ENCODE results near the gene DOCK11. TPM values are rescaled to one million over a fixed set of nuclear protein-coding genes. Genes with fewer than 3 reads are reported as not detected.
A peak's percentile ranks its signal among the peaks of the same experiment; 100 is the strongest.

DOCK11 gene
- polyA plus RNA-seq, 1 experiment: 26.4 TPM

DNA sequence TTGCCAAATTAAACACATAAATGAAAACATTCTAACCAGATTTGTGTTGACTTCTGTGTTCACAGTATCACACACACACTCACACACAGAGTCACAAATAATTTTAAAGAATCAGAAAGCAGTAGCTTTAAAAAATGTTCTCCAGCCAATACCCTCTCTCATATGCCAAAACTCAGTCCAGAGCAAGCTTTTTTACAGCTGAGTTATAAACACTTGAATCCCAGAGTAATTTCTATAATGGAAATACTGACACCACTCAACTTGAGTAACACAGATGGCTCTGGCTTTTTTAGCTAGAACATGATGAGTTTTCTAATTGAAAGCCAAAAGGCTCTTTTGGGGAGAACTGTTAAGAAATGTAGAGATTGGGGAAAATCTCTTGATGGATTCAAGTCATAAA, 100.8 kb downstream of the DOCK11 start:
- TF ChIP-seq, protein P1, sequence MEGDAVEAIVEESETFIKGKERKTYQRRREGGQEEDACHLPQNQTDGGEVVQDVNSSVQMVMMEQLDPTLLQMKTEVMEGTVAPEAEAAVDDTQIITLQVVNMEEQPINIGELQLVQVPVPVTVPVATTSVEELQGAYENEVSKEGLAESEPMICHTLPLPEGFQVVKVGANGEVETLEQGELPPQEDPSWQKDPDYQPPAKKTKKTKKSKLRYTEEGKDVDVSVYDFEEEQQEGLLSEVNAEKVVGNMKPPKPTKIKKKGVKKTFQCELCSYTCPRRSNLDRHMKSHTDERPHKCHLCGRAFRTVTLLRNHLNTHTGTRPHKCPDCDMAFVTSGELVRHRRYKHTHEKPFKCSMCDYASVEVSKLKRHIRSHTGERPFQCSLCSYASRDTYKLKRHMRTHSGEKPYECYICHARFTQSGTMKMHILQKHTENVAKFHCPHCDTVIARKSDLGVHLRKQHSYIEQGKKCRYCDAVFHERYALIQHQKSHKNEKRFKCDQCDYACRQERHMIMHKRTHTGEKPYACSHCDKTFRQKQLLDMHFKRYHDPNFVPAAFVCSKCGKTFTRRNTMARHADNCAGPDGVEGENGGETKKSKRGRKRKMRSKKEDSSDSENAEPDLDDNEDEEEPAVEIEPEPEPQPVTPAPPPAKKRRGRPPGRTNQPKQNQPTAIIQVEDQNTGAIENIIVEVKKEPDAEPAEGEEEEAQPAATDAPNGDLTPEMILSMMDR (IDR thresholded peaks at IDR 0.05; ENCODE audit: low read depth, low read length): no peak
- Histone ChIP-seq H3K9me3 (ENCODE audit: control insufficient read depth, insufficient read depth, low read length) (no peaks in the 10 kb centered on the region), H3K27ac (ENCODE audit: low read depth, low read length) (no peak overlapping the region), H3K4me3 (ENCODE audit: low read depth, low read length) (no peak overlapping the region), H3K27me3 (ENCODE audit: control insufficient read depth, insufficient read depth, low read length) (no peaks in the 10 kb centered on the region)
- POLR2A ChIA-PET: no interaction called here
- no peak for DNase-seq (ENCODE audit: low read depth, low spot score)
- CTCF ChIA-PET: no interaction called here

DNA sequence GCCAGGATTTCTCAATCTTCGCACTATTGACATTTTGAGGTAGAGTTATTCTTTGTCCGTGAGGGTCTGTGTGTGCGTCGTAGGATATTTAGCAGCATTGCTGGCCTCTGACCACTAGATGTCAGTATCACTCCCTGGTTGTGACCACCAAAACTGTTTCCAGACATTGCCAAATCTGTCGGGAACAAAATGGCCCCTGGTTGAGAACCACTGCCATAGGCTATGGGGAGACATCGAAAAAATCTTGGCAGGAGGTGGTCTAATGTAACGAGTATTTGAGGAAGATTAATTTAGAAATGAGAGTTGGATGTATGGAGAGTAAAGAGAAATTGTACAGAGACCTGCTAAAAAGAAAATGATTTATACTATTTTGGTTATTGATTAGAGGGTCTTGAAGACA, 108.4 kb downstream of the DOCK11 start:
- TF ChIP-seq, protein P1 (IDR thresholded peaks at IDR 0.05; ENCODE audit: low read depth, low read length): peak; percentile 79
- H3K4me3 ChIP-seq (ENCODE audit: low read depth, low read length): no peak overlapping the region
- H3K9me3 ChIP-seq (ENCODE audit: control insufficient read depth, insufficient read depth, low read length): no peaks in the 10 kb centered on the region
- ChIA-PET POLR2A (no interaction called here), CTCF (no interaction called here)
- DNase-seq (ENCODE audit: low read depth, low spot score): peak; percentile 10
- no peaks in the 10 kb centered on the region for H3K27me3 ChIP-seq (ENCODE audit: control insufficient read depth, insufficient read depth, low read length)
- no peak overlapping the region for H3K27ac ChIP-seq (ENCODE audit: low read depth, low read length)

GRCh38 chrX:118612290-118612689, 116.7 kb downstream of the DOCK11 start:
- no peak for DNase-seq (ENCODE audit: low read depth, low spot score)
- ChIA-PET POLR2A (no interaction called here), CTCF (interaction anchor here (4.3 kb wide), 1 partner anchor 10 kb away, joined by 21 read pairs; no protein-coding TSS in a partner anchor)
- H3K9me3 ChIP-seq (ENCODE audit: control insufficient read depth, insufficient read depth, low read length): no peaks in the 10 kb centered on the region
- TF ChIP-seq, protein P1 (IDR thresholded peaks at IDR 0.05; ENCODE audit: low read depth, low read length): no peak
- no peak overlapping the region for H3K27ac ChIP-seq (ENCODE audit: low read depth, low read length)
- no peak overlapping the region for H3K4me3 ChIP-seq (ENCODE audit: low read depth, low read length)
- H3K27me3 ChIP-seq (ENCODE audit: control insufficient read depth, insufficient read depth, low read length): no peaks in the 10 kb centered on the region

DNA sequence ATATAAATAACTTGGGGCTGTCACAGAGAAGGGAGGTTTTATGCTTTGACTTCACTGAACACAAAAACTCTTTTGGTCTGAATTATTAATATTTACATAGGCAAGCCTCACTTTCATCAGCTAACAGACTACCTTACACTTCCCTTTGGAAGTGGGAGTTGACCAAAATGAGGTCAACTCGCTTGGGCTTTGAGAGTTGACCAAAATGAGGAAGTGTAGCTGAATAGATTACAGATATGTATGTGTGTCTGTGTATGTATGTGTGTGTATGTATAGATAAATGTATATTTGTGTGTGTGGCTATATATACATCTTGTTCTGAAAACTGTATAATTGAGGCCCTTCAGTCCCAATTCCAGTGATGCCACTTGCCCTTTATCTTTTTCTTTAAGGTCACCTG, 118.5 kb downstream of the DOCK11 start:
- TF ChIP-seq, protein P1 (IDR thresholded peaks at IDR 0.05; ENCODE audit: low read depth, low read length): no peak
- H3K9me3 ChIP-seq (ENCODE audit: control insufficient read depth, insufficient read depth, low read length): no peaks in the 10 kb centered on the region
- H3K27me3 ChIP-seq (ENCODE audit: control insufficient read depth, insufficient read depth, low read length): no peaks in the 10 kb centered on the region
- H3K27ac ChIP-seq (ENCODE audit: low read depth, low read length): no peak overlapping the region
- no peak for DNase-seq (ENCODE audit: low read depth, low spot score)
- POLR2A ChIA-PET: no interaction called here
- H3K4me3 ChIP-seq (ENCODE audit: low read depth, low read length): no peak overlapping the region
- CTCF ChIA-PET: interaction anchor here (0.8 to 4.3 kb wide), 3 partner anchors 12 to 30 kb away, joined by 3 to 21 read pairs (median 6); no protein-coding TSS in a partner anchor

DNA sequence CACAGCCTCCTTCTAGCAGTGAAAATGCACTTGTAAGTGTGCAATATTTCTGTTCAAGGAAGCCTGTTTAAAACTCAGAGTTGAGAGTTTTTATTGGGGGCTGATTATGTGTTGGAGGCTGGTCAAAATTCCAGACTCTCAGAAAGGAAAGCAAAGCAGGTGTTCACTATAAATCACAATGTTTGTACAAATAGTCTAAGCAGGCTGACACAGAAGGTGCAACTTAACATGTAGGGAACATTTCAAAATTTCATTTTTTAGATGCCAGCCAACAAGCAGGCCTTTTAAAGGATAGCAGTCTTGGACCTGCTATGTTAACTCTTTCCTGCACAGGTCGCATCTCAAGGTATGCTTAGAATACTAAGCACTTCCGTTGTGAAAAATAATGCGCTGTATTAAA, 119.5 kb downstream of the DOCK11 start:
- no peak overlapping the region for H3K4me3 ChIP-seq (ENCODE audit: low read depth, low read length)
- H3K9me3 ChIP-seq (ENCODE audit: control insufficient read depth, insufficient read depth, low read length): no peaks in the 10 kb centered on the region
- no peak overlapping the region for H3K27ac ChIP-seq (ENCODE audit: low read depth, low read length)
- ChIA-PET POLR2A (no interaction called here), CTCF (interaction anchor here (0.6 to 4.3 kb wide), 2 partner anchors 13 to 22 kb away, joined by 3 to 21 read pairs; no protein-coding TSS in a partner anchor)
- DNase-seq (ENCODE audit: low read depth, low spot score): no peak
- TF ChIP-seq, protein P1 (IDR thresholded peaks at IDR 0.05; ENCODE audit: low read depth, low read length): no peak
- H3K27me3 ChIP-seq (ENCODE audit: control insufficient read depth, insufficient read depth, low read length): no peaks in the 10 kb centered on the region

Data from AG04450 (cell line).